Activated CD4-positive, alpha-beta T cell treated with anti-CD3 and anti-CD28 coated beads, Interleukin-2, Interleukin-6, amounts not matched to agents 100 ng/mL and 50 ng/mL, durations not matched to agents 16 hours and 8 hours (primary cell): ENCODE results near the gene PTPRD.
A peak's percentile ranks its signal among the peaks of the same experiment; 100 is the strongest.

Experiments
- DNase-seq: peaks from one replicate; pipeline ENCODE4 v3.0.0-alpha.2; 2020

The PTPRD gene

DNA sequence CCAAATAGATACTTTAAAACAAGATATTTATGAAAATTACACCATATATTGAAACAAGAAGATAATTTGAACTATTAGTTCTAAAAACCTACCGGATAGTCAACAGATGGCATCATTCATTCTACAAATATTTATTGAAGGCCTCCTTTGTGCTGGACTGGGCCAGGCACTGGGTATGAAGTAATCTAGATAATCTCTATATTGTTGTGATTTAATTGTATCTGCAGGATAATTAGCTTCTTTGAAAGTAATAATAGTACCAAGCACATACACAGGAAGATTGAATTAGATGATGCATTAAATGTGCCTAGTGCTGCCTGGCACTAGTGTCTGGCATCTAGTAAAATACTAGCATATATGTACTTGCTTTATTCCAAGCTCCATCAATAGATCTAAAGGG is 2078.0 kb downstream of the PTPRD start:
- no peak for DNase-seq

DNA sequence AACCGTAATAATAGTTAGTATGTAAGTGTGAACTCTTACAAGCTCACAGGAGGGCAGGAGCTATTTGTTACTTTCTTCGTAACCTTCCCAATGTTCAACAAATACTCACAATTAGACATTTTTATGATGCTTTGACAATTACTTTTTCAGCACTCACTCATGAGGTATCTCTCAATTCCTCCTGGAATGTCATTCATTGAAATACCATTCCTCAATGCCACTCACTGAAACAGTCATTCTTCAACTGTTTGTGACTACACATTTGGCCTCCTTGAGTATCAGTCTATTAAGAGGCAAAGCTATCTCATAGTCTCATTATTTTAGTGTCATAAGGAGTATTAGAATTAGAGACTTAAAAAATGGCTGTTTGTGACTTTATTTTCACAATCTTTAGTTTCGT is 2079.1 kb downstream of the PTPRD start:
- DNase-seq: no peak

DNA sequence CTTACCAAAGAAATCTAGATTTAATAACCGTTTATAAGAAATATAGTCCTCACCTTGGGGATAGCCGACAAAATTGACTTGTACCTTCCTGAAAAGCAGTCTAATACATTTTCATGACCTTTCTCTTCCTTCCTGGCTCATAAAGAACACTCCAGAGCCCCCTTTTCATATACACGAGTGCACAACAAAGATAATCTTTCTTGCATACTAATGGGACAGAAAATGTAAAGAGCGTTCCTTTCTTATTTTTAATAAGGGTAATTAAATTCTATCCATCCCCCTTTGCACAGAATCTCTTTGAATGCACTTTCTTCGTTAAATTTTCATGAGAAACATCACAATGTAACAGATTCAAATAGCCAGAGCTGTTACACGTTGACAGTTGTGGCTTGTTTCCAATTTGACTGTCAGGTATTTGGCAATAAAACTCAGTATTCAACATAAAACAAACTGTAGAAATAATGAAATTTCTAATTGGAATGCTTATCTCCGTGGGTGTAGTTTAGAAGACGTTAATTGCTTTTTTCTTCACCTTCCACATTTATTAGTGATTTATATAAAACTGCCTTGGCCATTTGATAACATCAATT is 2080.9 kb downstream of the PTPRD start:
- DNase-seq: no peak

DNA sequence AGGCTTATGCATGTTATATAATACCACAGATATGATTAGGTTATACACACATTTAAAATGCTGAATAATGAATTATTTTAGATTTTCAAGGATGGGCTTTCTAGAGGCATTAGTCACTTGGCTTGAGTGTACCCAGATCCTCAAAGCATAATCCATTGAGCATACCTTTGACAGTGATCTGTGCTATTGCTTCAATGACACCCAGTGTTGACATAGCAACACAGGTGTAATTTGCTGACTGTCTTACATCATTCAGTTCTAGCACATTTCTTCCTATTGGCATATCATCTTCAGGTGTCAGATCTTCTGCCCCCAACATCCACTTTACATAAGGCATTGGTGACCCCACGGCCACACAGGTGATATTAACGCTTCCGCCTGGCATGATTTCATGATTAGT is 2091.7 kb downstream of the PTPRD start:
- DNase-seq: no peak

DNA sequence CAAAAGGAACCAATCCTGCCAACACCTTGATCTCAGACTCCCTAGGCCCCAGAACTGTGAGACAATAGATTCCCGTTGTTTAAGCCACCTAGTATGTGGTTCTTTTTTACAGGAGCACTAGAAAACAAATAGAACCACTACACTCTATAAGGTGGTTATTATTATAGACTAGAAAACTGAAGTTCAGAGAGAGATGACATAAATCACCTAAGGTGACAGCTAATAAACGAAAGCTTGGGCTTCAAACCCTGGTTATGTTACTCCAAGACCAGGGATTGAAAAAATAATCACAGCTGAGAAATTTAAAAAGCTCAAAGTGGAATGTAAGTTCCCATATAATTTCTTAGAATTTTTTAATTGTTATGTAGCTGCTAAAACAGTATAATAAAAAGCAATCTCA is 2097.1 kb downstream of the PTPRD start:
- no peak for DNase-seq

DNA sequence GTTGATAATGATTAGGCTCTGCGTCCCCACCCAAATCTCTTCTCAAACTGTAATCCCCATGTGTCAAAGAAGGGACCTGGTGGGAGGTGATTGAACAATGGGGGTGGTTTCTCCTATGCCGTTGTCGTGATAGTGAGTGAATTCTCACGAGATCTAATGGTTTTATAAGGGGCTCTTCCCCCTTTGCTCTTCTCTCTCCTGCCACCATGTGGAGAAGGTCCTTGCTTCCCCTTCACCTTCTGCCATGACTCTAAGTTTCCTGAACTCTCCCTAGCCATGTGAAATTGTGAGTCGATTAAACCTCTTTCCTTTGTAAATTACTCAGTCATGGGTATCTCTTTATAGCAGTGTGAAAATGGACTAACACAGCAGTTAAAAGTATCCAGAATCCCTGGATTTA is 2098.0 kb downstream of the PTPRD start:
- no peak for DNase-seq

DNA sequence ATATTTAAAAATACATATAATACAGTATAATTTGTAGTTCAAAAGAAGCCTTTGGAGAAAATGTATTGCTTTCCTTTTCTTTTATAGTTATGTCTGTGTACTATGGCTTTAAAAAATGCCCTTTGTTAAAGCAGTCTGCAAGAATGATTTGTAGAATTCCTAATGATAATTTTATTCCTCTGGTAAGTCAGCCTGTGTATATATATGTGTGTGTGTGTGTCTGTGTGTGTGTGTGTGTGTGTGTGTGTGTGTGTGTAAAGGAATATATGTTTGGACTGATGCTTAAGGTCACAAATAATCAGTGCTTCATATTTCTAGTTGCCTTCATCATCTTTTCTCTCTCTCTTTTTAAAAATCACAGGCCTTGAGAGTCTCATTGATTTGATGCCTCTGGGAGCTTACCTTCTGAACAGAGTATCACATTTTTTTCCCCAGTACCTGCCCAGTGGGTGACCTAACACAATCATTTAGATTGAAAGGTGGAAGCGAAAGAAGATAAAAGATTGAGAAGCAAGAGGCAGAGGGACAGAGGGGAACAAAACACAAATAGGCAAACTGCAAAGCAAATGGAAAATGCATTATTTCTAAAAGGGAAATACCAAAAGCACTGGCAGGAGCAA is 2104.0 kb downstream of the PTPRD start:
- no peak for DNase-seq

DNA sequence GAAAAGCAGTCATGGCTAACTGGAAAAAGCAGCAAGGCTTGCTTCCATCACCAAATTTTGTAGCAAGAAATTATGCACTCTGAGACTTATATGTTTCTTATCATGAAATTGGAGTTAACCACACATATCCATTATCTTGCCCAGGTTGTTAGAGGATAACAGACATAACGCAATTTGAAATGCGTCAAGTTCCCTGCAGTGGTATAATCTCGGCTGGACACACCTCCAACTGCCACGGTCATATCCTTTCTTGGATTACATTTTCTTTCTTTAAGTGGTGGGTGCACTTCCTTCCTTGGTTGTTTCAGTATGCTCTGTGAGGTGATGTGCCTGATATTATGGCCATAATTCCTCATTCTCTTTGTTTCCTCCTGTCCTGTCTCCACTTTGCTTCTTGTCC is 2118.2 kb downstream of the PTPRD start:
- DNase-seq: no peak

DNA sequence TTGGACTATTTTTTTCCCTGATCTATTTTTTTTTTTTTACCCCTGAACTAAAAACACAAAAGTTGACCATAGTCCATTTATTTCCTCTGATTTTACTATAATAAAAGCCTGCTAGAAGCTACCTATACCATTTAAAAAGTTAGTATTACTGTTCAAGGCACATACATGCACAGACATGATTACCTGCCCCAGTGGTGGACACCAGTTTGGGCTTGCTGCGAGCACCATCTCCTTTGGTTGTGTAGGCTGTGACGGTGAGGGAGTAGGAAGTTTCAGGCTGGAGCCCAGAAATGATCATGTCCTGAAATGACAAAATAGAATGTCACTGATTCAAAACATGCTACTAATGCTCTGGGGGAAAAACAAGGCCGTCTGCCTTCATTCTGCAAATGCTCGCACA is 2120.1 kb downstream of the PTPRD start:
- no peak for DNase-seq

DNA sequence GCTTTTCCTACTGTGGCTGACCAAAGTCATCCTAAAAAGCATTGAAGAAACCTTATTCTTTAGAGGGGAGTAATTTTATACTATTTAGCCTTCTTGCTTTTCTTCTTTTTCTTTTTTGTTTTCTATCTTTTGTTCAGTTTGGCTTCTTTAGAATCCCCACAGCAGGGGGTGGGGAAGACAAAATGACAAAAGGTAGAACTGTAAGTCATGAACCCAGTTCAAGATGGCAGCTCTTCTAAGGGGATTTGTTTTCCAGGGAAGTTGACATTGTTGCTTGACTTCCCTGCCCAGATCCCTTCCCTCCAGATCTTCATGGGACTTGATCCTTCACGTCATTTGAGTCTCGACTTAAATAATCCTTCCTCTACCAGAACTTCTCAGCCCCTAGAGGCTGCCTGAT is 2120.8 kb downstream of the PTPRD start:
- no peak for DNase-seq

DNA sequence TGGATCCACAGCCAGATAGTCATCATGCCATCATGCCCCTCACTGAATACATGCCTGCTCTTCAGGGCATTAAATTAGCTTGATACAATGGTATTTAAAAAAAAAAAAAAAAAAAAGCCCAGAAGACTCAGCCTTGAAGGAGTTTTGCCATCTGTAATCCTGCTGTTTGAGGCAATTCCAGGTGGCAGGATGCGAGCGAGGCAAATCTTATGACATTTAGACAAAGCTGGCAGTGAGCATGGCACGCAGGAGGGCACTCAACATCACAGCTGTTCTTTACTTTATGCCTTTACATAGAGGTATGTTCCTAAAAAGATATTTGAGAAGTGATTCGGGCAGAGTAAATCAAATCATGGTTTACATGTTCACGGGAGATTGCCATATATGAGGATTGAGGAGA is 2121.2 kb downstream of the PTPRD start:
- no peak for DNase-seq

DNA sequence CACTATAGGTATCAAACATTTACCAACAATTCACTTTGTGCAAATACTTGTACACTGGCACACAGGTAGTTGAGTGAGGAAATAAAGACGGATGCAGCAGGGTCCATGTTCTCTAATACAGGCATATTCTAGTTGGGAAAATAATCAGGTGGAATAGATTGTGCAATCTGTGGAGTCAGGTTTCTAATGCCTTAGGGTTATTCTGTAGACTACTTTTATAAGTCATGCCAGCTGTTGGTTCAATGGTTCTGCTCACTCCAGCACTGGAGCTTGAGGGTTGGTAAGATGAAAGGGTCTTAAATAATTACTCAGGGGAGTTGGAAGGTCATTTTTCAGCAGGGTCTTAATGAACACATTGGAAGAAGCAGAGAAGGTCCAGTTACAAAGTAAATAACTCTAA is 2123.0 kb downstream of the PTPRD start:
- DNase-seq: no peak

DNA sequence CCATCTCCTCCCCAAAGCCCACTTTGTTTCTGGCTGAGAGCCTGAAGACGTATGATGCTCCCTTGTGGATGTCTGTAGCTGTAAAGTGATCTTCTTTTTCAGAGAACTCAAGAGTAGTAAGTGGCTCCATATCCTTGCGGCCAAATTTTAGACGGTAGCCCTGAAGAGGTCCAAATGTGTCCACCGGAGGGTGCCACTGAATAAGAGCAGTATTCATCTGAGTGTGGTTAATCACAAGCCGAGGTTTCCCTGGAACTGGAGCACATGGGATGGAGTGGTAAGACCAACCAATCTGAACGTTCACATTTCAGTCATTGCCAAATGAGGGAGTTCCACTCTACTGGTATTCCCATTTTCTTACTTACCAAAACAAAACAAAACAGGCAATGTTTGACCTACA is 2126.7 kb downstream of the PTPRD start:
- no peak for DNase-seq

DNA sequence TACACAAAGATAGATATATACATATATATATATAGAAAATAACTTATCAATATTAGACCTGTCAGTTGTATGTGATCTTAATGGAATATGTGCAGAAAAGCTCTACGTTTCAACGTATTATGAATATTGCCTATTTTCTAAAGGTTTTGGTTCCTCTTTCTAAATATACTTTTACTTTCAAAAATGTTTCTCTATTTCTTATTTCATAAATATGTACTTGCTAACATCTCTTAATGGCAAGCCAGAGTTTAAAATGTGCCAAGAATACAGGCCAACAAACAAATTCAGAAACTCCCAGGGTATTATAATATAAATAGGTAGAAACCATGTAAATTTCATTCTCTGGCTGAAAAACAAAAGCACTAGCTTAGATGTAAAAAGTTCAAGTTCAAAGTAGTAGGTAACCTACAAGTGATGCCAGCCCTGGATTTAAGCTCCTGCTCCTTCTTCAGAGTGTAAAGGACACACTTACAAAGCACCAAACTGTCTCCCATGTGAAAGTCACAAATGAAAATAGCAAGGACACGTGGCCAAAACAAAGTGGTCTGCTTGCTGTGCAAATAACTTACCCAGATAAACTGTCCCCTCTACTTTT is 2128.1 kb downstream of the PTPRD start:
- no peak for DNase-seq

DNA sequence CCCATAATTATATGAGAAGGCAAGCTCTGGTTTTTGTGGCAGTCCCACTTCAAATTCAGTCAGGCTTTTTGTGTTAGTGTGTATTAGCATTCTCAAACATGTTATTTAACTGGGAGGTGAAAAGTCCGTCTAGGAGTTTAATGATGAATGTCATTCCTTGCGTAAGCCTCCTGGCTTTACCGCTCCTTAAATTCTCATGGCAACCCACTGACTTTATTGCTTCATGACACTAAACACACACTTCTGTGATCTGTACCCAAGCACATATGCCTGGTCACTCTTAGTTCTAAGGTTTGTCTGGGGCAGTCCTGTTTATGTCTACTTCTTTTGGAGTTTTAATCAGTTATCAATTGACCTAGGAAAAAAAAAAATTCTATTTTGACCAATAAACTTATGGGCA is 2135.4 kb downstream of the PTPRD start:
- no peak for DNase-seq

DNA sequence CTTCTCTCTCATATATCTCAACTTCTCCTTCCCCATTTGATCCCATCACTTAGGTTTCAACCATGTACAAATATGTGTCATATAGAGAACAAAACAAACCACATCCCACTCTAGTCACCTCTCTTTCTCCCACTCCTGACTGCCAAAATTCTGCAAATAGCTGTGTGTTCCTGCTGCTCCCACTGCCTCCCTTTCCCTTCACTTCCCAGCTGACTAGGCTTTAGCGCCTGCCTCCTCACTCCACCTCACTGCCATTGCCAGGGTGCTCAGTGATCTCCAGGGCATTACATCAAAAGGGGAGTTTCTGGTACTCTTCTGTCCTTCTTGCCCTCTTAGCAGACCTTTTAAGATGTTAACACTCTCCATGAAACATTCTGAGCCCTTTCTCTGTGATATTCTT is 2137.9 kb downstream of the PTPRD start:
- no peak for DNase-seq

DNA sequence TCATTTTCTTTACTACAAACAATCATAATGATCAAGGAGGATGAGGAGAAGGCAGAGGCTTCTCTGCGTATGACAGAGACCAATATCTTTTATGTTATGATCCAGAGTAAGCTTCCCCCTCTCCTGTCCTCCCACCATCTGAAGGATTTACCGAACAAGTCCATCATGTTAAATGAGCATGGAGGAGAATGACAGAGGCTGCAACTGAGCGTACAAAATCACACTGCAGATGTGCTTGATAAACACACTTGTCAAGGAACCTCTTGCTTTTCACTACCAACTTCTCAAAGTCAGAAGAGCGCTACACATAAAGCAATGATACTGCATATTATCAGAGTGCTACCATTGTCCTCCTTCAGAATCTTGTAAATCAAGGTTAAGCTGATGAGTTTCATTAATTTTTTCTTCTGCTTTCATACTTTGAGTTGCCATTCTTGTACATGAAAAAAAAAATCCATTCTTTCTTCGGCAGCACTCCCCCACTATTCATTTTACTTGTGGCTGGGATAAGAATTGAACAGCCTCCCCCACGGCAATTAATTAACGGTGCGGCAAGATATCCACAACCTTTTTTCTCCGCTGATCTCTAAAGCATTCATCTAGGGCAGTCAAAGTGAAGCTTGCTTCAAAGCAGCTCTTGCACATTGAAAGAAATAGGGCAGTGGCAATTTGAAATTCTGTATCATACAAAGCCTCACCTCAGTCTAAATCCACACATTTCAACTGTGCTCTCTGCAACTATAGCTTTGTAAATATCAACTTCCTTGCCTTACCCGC is 2139.4 kb downstream of the PTPRD start:
- no peak for DNase-seq

DNA sequence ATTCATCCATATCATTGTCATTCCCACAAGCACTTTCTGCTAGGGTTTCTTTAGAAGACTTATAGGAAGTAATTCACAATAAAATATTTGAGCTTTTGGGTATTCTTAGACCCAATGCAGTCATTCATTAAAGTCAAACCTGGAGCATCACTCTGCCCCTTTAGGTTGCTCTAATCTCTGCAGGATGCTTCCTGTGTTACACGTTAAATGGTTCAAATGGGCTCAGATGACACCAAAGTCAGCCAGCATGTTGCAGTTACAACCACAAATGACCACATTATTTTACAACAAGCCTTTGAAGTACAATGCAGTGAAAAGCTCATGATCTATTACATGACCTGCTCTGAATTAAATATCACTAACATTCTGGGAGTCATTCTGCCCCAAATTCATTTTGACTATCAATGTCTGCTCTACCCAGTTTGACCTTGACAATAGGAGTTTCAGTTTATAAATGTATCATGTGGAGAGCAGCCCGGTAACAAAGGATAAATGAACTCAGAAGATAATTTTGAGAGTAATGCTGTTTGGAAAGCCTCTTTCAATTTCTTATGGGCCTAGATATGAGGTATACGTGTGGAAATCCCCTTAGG is 2144.7 kb downstream of the PTPRD start:
- peak; percentile 3 for DNase-seq

DNA sequence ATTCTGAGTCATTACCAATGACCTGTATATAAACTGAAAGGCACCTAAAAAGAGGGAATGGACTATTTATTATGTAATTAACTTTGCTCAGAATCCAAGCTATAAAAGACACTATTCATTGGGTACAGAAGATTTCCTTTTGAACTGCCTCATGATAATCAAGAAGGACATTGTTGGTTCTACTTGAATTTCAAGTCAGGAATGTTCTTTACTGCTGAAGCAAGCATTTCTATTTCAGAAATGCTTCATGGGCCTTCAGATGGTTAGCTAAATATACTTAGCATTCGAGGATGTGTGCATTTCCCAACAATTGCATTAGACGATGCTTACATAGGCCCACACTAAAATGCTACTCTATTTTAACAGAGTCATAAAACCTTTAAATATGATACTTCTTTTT is 2155.0 kb downstream of the PTPRD start:
- DNase-seq: no peak

DNA sequence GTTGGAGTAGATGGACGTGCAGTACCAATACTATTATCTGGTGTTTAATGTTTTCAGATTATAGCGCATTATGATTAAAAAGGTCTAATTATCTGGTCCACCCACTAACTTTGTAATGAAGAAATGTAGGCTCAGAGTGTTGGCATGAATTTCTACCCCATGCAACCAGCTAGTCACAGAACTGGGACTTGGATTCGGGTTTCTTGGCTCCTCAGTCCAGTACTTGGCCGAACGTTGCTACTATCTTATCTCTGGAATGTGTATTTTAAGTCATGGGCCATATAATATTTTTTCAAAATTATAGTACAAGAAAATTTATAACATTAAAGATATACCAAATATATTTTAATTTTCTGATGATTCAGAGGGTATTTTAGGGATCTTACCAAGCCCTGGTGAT is 2155.7 kb downstream of the PTPRD start:
- no peak for DNase-seq

DNA sequence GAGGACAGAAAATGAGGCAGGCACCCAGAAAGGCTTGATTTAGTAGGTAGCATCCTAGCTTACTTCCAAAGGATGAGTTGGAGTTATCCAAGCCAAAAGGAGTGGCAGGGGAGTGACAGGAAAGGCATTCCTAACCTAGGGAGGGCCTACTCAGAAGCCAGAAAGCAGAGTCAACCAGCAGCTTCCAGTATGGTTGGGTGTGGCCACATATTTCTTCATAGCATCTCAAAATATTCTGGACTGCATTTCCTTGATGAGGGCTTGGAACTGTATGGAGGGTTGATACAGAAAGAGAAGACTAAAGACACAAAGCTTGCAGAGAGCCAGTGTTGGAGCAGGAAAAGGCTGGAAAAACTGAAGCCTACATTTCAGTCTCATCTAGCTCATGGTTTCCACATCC is 2156.5 kb downstream of the PTPRD start:
- DNase-seq: no peak

DNA sequence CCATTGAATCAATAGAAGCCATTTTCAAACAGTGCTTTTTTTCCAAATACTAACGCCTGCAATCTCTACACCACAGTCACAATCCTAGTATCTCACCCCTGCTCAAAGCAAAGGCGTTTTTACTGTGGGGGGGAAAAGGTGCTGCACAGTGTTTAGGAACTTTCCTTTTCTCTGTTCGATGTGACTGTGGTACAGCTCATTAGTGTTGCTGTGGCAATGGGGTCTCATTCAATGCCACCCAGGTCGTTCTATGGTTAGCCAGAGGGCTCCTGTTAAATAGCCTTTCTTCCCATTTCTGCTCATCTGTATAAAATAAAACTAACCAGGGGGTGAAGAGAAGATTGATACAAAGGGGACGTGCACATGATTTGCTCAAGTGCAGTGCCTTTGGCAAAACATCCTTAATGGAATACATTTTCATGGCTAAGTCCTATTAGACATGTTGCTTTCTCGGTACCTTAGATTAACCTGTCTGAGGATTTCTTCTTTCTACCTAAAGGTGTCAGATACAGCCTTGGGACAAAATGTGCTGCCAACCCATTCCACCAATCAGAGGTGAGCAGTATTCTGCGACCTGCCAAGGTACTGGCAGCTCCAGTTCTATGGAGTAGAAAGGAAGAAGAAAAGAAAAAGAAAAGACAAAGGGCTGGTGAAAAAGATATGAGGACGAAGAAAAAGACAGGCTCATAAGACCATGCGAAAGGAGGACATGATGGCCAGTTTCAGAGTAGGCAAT is 2161.8 kb downstream of the PTPRD start:
- DNase-seq: no peak

DNA sequence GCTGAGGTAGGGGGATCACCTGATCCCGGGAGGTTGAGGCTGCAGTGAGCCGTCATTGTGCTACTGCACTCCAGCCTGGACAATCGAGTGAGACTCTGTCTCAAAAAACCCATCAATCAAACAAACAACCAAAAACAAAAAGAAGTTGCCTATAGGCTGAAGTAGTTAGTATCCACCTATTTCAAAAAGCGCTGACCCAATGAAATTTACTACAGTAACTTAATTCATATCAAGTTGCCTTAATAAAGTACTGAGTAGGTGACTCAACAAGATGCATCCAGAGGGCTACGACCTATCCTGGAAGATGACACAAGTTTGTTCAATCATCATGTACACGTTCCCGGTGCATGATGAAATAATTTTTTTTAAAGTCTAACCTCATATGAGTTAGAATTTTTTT is 2164.6 kb downstream of the PTPRD start:
- DNase-seq: no peak
